HG03457 (cell line): ENCODE results near the gene SMAD3.
"Not testable (repeated sequence)": the region's sequence is repeated elsewhere in the genome, so short reads cannot be mapped to it uniquely, and the experiment has no call there.

ENCODE experiments used
- ATAC-seq: cut with Tn5 transposase; IDR thresholded peaks from one replicate; pipeline ENCODE4 v1.9.1; 2021; ENCODE audit warnings: moderate number of reproducible peaks; ENCODE audit not compliant: unreplicated experiment

The SMAD3 gene

GRCh38 chr15:67107014-67107812 is 41.8 kb downstream of the SMAD3 start:
- no peak for ATAC-seq

GRCh38 chr15:67108122-67108961 is 42.9 kb downstream of the SMAD3 start:
- ATAC-seq = no peak

- ATAC-seq = no peak
These were observed 44.0 kb downstream of the SMAD3 start for GRCh38 chr15:67109141-67110034.

- peak; percentile 41 for ATAC-seq
These were observed 45.0 kb downstream of the SMAD3 start for GRCh38 chr15:67110361-67110781.

- ATAC-seq = no peak
These were observed 45.8 kb downstream of the SMAD3 start for GRCh38 chr15:67110958-67111864.

- ATAC-seq = no peak
These were observed 48.6 kb downstream of the SMAD3 start for GRCh38 chr15:67114046-67114445.

GRCh38 chr15:67114846-67115585 is 49.6 kb downstream of the SMAD3 start:
- no peak for ATAC-seq

GRCh38 chr15:67115586-67115969 is 50.2 kb downstream of the SMAD3 start:
- no peak for ATAC-seq

- no peak for ATAC-seq
These were observed 51.3 kb downstream of the SMAD3 start for GRCh38 chr15:67116742-67117141.

GRCh38 chr15:67117370-67117769 is 52.0 kb downstream of the SMAD3 start:
- no peak for ATAC-seq

GRCh38 chr15:67118808-67119207 is 53.4 kb downstream of the SMAD3 start:
- ATAC-seq = no peak

GRCh38 chr15:67119238-67119846 is 53.9 kb downstream of the SMAD3 start:
- no peak for ATAC-seq

GRCh38 chr15:67120009-67120838 is 54.8 kb downstream of the SMAD3 start:
- ATAC-seq = no peak

GRCh38 chr15:67120839-67121643 is 55.6 kb downstream of the SMAD3 start:
- no peak for ATAC-seq

GRCh38 chr15:67121644-67122605 is 56.5 kb downstream of the SMAD3 start:
- no peak for ATAC-seq

GRCh38 chr15:67122816-67123215 is 57.4 kb downstream of the SMAD3 start:
- ATAC-seq = not testable (repeated sequence)
